Bronchial epithelial cell (primary cell): Measurements from ENCODE around the gene LIPC. TPM values are rescaled to one million over a fixed set of nuclear protein-coding genes. Genes with fewer than 3 reads are reported as not detected.

ENCODE experiments used
- DNase-seq: peaks from one replicate; pipeline ENCODE4 v3.0.0-alpha.2; 2010; ENCODE audit warnings: low read depth
- FAIRE-seq: peaks from 2 replicates; lab custom pipeline; 2011; peaks lifted over from hg19 to GRCh38; lab: Jason Lieb, UNC
- H3K27me3 ChIP-seq: 2 replicates; pipeline ENCODE4 v1.5.1; 2011; ENCODE audit warnings: low read length; ENCODE audit not compliant: control insufficient read depth, insufficient read depth
- H3K36me3 ChIP-seq: 2 replicates; pipeline ENCODE4 v1.5.1; 2011; ENCODE audit warnings: low read length; ENCODE audit not compliant: control insufficient read depth, insufficient read depth
- H3K4me3 ChIP-seq: 2 replicates; pipeline ENCODE4 v1.5.1; 2011; ENCODE audit warnings: mild to moderate bottlenecking, low read depth, low read length, control low read depth
- total RNA-seq: library from RNA; depleted of rRNA; stranded (reverse); fragments of >200 nt; gene quantifications from 2 replicates; pipeline ENCODE4 v1.2.1, GENCODE V29; 2014
- TF ChIP-seq, protein P1 (sequence below): IDR thresholded peaks from 2 replicates; pipeline ENCODE4 v1.5.1; 2011; ENCODE audit warnings: mild to moderate bottlenecking, moderate library complexity, low read length, control low read depth, inconsistent platforms; ENCODE audit not compliant: insufficient read depth, severe bottlenecking

Gene LIPC
- total RNA-seq, 1 donor from 2014 or later = 0.26 TPM

DNA sequence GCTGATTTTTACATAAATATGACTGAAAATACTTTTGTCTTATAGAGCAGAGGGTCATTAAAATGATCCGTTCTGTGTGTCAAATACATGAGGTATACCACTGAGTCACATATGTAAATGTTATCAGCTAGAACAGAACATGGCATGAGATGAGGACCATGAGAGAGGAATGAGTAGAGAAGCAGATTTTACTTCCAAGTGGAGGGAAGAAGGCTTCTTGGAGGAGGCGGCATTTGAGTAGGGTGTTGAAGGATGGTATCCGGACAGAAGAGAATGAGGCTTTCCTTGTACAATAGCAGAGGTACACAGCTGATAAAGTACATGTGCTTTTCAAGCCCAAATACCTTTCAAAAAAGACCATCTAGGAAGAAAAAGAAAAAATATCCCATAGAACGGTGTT, 4.8 kb downstream of the LIPC start:
- Histone ChIP-seq H3K4me3 (no peak overlapping the region), H3K36me3 (no peaks in the 10 kb centered on the region), H3K27me3 (no peaks in the 10 kb centered on the region)
- DNase-seq = no peak
- TF ChIP-seq, protein P1, sequence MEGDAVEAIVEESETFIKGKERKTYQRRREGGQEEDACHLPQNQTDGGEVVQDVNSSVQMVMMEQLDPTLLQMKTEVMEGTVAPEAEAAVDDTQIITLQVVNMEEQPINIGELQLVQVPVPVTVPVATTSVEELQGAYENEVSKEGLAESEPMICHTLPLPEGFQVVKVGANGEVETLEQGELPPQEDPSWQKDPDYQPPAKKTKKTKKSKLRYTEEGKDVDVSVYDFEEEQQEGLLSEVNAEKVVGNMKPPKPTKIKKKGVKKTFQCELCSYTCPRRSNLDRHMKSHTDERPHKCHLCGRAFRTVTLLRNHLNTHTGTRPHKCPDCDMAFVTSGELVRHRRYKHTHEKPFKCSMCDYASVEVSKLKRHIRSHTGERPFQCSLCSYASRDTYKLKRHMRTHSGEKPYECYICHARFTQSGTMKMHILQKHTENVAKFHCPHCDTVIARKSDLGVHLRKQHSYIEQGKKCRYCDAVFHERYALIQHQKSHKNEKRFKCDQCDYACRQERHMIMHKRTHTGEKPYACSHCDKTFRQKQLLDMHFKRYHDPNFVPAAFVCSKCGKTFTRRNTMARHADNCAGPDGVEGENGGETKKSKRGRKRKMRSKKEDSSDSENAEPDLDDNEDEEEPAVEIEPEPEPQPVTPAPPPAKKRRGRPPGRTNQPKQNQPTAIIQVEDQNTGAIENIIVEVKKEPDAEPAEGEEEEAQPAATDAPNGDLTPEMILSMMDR = no peak
- no peak for FAIRE-seq

DNA sequence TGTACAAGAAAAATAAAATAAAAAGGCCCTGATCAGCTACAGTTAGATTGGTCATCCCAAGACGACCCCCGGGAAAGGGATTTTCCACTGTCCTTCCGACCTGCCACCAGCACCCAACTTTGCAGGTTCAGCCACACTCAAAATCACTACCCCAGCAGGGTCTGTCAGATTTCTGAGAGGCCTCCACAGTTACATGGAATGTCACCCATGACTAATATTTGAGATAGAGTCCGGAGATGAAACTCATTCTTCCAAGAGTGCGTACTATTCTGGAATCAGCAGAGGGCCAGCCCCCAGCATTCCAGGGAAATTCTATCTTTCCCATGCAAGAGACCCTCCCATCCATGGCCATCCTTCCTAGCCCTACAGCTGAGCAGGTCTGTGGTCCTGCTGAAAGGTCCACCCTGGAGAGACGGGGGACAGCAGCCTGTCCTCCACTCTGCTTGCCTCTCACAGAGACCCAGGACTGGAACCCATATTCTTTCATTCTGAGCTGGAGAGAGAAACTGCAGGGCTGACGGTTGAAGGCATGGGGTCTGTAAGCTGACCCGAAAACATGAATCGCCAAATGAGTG, 5.8 kb downstream of the LIPC start:
- no peak for FAIRE-seq
- no peak for DNase-seq
- H3K4me3 ChIP-seq = no peak overlapping the region
- TF ChIP-seq, protein P1 = no peak
- H3K36me3 ChIP-seq = no peaks in the 10 kb centered on the region
- H3K27me3 ChIP-seq = no peaks in the 10 kb centered on the region

DNA sequence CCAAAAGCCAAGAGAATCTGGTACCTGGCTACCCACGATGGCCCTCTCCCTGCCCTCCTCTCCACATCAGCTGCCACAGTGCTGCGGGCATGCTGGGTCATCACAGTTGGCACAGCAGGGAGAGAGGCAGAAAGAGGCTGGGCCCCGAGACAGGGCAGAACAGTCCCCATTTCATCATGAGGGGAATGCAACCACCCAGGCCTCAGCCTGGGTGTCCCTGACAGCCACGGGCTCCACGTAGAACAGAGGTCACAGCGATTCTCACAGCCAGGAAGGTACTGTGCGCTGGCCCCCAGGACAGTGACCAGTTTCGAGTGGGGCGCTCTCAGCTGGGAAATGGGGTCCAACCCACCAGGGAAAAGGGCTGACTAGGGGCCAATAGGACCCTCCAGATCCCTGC, 6.3 kb downstream of the LIPC start:
- Histone ChIP-seq H3K4me3 (no peak overlapping the region), H3K27me3 (no peaks in the 10 kb centered on the region), H3K36me3 (no peaks in the 10 kb centered on the region)
- TF ChIP-seq, protein P1 = no peak
- DNase-seq (no peak), FAIRE-seq (no peak)

DNA sequence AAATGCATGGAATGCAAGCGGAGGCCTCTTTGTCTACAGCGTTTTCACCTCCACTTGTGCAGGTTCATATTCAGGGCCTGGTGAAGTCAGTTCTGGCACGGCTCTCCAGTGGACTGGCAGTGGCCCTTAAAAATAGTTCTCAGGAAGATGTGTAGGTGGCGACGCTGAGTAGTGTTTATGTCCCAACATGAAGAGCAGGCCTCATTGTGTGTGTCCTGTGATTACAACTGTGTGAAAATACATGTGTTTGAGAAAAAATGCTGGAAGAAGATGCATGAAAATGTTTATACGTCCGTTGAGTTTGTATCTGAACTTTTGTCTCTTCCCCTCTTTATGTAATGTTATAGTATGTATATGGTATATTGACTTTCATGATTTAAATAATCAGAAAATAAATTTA, 7.2 kb downstream of the LIPC start:
- TF ChIP-seq, protein P1 = peak; percentile 37
- no peak for FAIRE-seq
- Histone ChIP-seq H3K36me3 (no peaks in the 10 kb centered on the region), H3K4me3 (no peak overlapping the region), H3K27me3 (no peaks in the 10 kb centered on the region)
- DNase-seq = peak; percentile 59

DNA sequence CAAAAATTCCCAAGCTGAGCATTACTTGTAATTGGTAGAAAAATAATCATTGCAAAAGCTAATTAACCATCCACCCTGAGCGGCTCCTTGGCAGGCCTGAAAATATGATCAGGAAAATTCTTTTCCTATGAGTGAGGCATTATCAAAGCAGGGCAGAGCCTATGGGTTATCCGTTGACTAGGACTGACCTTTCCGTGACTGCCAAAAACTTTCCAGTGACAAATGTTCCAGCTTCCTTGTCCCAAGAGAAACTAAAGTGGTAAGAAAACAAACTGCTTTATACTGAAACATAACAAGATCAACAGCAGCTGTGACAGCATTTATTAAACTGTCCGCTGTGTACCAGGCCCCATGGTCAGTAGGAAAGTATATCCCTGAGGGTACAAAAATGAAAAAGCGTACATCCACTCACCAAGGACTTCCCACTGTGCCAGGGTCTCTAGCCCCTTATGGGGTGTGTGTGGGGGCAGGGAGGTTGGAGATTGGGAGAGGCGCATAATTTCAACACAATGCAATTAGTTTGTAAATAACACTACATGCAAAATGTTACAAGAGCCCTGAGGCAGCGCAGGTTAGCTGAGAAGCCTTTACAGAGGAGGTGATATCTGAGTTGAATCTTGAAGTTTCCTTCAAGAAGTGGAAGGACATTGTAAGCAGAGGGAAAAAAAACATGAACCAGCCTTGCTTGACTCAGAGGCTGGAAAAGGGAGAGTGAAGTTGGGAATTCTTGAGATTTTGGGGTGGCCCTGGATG, 8.5 kb downstream of the LIPC start:
- TF ChIP-seq, protein P1 = no peak
- DNase-seq (peak; percentile 66), FAIRE-seq (no peak)
- H3K4me3 ChIP-seq = no peak overlapping the region
- H3K36me3 ChIP-seq = no peaks in the 10 kb centered on the region
- no peaks in the 10 kb centered on the region for H3K27me3 ChIP-seq
